ENCODE data around the gene RASSF5.

Gene RASSF5

DNA sequence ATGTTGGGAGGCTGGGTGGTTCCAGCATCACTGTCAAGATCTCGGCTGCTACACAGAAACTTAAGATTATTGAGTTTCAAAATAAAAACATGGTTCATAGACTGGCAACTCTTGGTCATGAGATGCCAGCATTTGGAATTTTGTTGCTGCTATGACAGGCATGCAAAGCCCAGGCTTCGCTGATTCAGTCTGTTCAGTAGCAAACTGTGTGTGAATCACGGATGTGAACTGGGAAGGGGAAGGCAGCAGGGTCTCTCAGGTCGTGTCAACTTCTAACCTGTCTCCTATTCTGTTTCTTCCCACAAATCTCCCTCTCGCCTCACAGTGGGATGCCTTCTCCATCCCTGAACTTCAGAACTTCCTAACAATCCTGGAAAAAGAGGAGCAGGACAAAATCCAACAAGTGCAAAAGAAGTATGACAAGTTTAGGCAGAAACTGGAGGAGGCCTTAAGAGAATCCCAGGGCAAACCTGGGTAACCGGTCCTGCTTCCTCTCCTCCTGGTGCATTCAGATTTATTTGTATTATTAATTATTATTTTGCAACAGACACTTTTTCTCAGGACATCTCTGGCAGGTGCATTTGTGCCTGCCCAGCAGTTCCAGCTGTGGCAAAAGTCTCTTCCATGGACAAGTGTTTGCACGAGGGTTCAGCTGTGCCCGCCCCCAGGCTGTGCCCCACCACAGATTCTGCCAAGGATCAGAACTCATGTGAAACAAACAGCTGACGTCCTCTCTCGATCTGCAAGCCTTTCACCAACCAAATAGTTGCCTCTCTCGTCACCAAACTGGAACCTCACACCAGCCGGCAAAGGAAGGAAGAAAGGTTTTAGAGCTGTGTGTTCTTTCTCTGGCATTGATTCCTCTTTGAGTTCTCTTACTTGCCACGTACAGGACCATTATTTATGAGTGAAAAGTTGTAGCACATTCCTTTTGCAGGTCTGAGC, 79.4 kb downstream of the RASSF5 start:
- H3K27me3 ChIP-seq (ENCODE audit: insufficient read depth, low read length, poor library complexity) = no peaks in the 10 kb centered on the region
- ATAC-seq (ENCODE audit: insufficient read depth, low read depth) (no peak), DNase-seq (no peak)
- H3K27ac ChIP-seq (ENCODE audit: low read length) = no peak overlapping the region
- H4K20me1 ChIP-seq (ENCODE audit: insufficient read depth, low read length) = peaks cover 31% of the 10 kb centered on the region
- H3K36me3 ChIP-seq (ENCODE audit: insufficient read depth, low read length) = peaks cover 96% of the 10 kb centered on the region
- no peak for TF ChIP-seq EZH2 (IDR thresholded peaks at IDR 0.05; ENCODE audit: borderline replicate concordance, low read depth, low read length, severe bottlenecking)
- TF ChIP-seq, protein P1, sequence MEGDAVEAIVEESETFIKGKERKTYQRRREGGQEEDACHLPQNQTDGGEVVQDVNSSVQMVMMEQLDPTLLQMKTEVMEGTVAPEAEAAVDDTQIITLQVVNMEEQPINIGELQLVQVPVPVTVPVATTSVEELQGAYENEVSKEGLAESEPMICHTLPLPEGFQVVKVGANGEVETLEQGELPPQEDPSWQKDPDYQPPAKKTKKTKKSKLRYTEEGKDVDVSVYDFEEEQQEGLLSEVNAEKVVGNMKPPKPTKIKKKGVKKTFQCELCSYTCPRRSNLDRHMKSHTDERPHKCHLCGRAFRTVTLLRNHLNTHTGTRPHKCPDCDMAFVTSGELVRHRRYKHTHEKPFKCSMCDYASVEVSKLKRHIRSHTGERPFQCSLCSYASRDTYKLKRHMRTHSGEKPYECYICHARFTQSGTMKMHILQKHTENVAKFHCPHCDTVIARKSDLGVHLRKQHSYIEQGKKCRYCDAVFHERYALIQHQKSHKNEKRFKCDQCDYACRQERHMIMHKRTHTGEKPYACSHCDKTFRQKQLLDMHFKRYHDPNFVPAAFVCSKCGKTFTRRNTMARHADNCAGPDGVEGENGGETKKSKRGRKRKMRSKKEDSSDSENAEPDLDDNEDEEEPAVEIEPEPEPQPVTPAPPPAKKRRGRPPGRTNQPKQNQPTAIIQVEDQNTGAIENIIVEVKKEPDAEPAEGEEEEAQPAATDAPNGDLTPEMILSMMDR (IDR thresholded peaks at IDR 0.05; ENCODE audit: borderline replicate concordance, extremely low read depth, low read length, poor library complexity, severe bottlenecking) = no peak
- peaks cover 15% of the 10 kb centered on the region for H3K79me2 ChIP-seq (ENCODE audit: insufficient read depth, low read length)
- no peak overlapping the region for H2AFZ ChIP-seq (ENCODE audit: low read depth, low read length)
- H3K4me2 ChIP-seq (ENCODE audit: insufficient read depth, low read length) = no peak overlapping the region
- H3K9me3 ChIP-seq (ENCODE audit: insufficient read depth, low read length, severe bottlenecking) = no peaks in the 10 kb centered on the region
- no peak overlapping the region for H3K9ac ChIP-seq (ENCODE audit: low read depth, low read length)
- no peak overlapping the region for H3K4me3 ChIP-seq (ENCODE audit: low read depth in 1 of 2, low read length in 2 of 2)
- H3K4me1 ChIP-seq (ENCODE audit: insufficient read depth, low read length) = no peaks in the 10 kb centered on the region

DNA sequence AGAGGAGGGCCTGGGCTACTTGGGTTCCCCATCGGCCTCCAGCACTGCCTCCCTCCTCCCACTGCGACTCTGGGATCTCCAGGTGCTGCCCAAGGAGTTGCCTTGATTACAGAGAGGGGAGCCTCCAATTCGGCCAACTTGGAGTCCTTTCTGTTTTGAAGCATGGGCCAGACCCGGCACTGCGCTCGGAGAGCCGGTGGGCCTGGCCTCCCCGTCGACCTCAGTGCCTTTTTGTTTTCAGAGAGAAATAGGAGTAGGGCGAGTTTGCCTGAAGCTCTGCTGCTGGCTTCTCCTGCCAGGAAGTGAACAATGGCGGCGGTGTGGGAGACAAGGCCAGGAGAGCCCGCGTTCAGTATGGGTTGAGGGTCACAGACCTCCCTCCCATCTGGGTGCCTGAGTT, 80.6 kb downstream of the RASSF5 start:
- DNase-seq (no peak), ATAC-seq (ENCODE audit: insufficient read depth, low read depth) (no peak)
- no peak overlapping the region for H3K9ac ChIP-seq (ENCODE audit: low read depth, low read length)
- H3K9me3 ChIP-seq (ENCODE audit: insufficient read depth, low read length, severe bottlenecking) = no peaks in the 10 kb centered on the region
- H3K27ac ChIP-seq (ENCODE audit: low read length) = no peak overlapping the region
- no peak overlapping the region for H3K4me3 ChIP-seq (ENCODE audit: low read depth in 1 of 2, low read length in 2 of 2)
- H3K36me3 ChIP-seq (ENCODE audit: insufficient read depth, low read length) = peaks cover 96% of the 10 kb centered on the region
- no peak overlapping the region for H2AFZ ChIP-seq (ENCODE audit: low read depth, low read length)
- no peaks in the 10 kb centered on the region for H3K27me3 ChIP-seq (ENCODE audit: insufficient read depth, low read length, poor library complexity)
- H3K4me2 ChIP-seq (ENCODE audit: insufficient read depth, low read length) = no peak overlapping the region
- H3K79me2 ChIP-seq (ENCODE audit: insufficient read depth, low read length) = peaks cover 4% of the 10 kb centered on the region; the same call in 1 of the 2 replicates
- H4K20me1 ChIP-seq (ENCODE audit: insufficient read depth, low read length) = peaks cover 20% of the 10 kb centered on the region
- no peaks in the 10 kb centered on the region for H3K4me1 ChIP-seq (ENCODE audit: insufficient read depth, low read length)
- TF ChIP-seq, protein P1 (IDR thresholded peaks at IDR 0.05; ENCODE audit: borderline replicate concordance, extremely low read depth, low read length, poor library complexity, severe bottlenecking) = no peak
- no peak for TF ChIP-seq EZH2 (IDR thresholded peaks at IDR 0.05; ENCODE audit: borderline replicate concordance, low read depth, low read length, severe bottlenecking)

DNA sequence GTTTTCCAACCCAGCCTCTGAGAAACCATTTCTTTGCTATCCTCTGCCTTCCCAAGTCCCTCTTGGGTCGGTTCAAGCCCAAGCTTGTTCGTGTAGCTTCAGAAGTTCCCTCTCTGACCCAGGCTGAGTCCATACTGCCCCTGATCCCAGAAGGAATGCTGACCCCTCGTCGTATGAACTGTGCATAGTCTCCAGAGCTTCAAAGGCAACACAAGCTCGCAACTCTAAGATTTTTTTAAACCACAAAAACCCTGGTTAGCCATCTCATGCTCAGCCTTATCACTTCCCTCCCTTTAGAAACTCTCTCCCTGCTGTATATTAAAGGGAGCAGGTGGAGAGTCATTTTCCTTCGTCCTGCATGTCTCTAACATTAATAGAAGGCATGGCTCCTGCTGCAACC, 81.2 kb downstream of the RASSF5 start:
- peaks cover 14% of the 10 kb centered on the region for H4K20me1 ChIP-seq (ENCODE audit: insufficient read depth, low read length)
- no peak for DNase-seq
- no peak overlapping the region for H3K9ac ChIP-seq (ENCODE audit: low read depth, low read length)
- H3K27ac ChIP-seq (ENCODE audit: low read length) = no peak overlapping the region
- H3K36me3 ChIP-seq (ENCODE audit: insufficient read depth, low read length) = peaks cover 96% of the 10 kb centered on the region
- H3K9me3 ChIP-seq (ENCODE audit: insufficient read depth, low read length, severe bottlenecking) = no peaks in the 10 kb centered on the region
- ATAC-seq (ENCODE audit: insufficient read depth, low read depth) = no peak
- no peak overlapping the region for H3K4me2 ChIP-seq (ENCODE audit: insufficient read depth, low read length)
- H3K4me1 ChIP-seq (ENCODE audit: insufficient read depth, low read length) = no peaks in the 10 kb centered on the region
- no peaks in the 10 kb centered on the region for H3K27me3 ChIP-seq (ENCODE audit: insufficient read depth, low read length, poor library complexity)
- peaks cover under 1% of the 10 kb centered on the region; the same call in 1 of the 2 replicates for H3K79me2 ChIP-seq (ENCODE audit: insufficient read depth, low read length)
- H2AFZ ChIP-seq (ENCODE audit: low read depth, low read length) = no peak overlapping the region
- TF ChIP-seq, protein P1 (IDR thresholded peaks at IDR 0.05; ENCODE audit: borderline replicate concordance, extremely low read depth, low read length, poor library complexity, severe bottlenecking) = no peak
- TF ChIP-seq EZH2 (IDR thresholded peaks at IDR 0.05; ENCODE audit: borderline replicate concordance, low read depth, low read length, severe bottlenecking) = no peak
- H3K4me3 ChIP-seq (ENCODE audit: low read depth in 1 of 2, low read length in 2 of 2) = no peak overlapping the region

Measured in DND-41 (cell line).